ENCODE results near the gene ACTL8. TPM values are rescaled to one million over a fixed set of nuclear protein-coding genes. Genes with fewer than 3 reads are reported as not detected.

Gene ACTL8
- total RNA-seq, 3 donors from 2014 or later: 0.35 to 1.0 TPM; not detected in 1

DNA sequence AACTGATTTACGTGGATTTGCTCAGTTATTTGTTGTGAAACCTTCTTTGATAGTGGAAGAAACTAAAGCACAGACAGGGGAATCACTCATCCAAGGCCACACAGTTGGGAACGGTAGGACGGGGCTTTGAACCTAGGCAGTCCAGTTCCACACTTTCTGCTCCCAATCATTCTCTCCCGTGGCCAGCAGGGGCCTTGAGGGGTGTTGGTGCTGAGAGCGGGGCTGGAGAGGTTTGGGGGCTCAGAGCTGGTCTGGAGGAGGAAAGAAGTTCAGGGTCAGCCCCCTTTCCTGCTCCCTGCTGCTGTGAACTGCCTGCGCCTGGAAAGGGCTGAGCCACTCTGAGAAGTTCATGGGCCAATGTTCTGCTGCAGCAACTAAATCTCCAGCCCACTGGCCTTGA, 31.4 kb upstream of the ACTL8 start:
- Histone ChIP-seq H3K4me1 (ENCODE audit: low read depth) (no peaks in the 10 kb centered on the region), H3K9me3 (no peaks in the 10 kb centered on the region), H3K36me3 (ENCODE audit: low read depth) (no peaks in the 10 kb centered on the region), H3K4me3 (no peak overlapping the region)
- DNase-seq (no peak), ATAC-seq (no peak)
- intact Hi-C loops (cut with DNase I, micrococcal nuclease): no loop called here
- TF ChIP-seq, protein P1, sequence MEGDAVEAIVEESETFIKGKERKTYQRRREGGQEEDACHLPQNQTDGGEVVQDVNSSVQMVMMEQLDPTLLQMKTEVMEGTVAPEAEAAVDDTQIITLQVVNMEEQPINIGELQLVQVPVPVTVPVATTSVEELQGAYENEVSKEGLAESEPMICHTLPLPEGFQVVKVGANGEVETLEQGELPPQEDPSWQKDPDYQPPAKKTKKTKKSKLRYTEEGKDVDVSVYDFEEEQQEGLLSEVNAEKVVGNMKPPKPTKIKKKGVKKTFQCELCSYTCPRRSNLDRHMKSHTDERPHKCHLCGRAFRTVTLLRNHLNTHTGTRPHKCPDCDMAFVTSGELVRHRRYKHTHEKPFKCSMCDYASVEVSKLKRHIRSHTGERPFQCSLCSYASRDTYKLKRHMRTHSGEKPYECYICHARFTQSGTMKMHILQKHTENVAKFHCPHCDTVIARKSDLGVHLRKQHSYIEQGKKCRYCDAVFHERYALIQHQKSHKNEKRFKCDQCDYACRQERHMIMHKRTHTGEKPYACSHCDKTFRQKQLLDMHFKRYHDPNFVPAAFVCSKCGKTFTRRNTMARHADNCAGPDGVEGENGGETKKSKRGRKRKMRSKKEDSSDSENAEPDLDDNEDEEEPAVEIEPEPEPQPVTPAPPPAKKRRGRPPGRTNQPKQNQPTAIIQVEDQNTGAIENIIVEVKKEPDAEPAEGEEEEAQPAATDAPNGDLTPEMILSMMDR (IDR thresholded peaks at IDR 0.05): no peak

DNA sequence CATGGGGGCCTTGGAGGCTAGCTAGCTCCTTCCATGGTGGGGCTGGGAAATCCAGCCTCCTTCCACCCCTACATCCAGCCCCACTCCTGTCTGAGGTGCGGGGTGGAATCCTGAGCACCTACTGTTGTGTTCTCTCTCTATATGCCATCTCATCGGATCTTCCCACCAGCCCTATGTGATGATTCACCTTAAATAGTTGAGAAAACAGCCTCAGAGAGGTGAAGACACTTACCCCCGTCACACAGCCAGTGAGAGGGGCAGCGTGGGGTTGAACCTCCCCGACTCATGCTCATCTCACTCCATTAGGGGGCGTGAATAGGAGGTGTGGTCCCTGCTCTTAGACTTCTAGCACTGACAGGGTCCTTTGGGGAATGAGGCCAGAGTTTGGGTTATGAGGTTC, 31.0 kb upstream of the ACTL8 start:
- no peak for ATAC-seq
- intact Hi-C loops (cut with DNase I, micrococcal nuclease): no loop called here
- DNase-seq: no peak

DNA sequence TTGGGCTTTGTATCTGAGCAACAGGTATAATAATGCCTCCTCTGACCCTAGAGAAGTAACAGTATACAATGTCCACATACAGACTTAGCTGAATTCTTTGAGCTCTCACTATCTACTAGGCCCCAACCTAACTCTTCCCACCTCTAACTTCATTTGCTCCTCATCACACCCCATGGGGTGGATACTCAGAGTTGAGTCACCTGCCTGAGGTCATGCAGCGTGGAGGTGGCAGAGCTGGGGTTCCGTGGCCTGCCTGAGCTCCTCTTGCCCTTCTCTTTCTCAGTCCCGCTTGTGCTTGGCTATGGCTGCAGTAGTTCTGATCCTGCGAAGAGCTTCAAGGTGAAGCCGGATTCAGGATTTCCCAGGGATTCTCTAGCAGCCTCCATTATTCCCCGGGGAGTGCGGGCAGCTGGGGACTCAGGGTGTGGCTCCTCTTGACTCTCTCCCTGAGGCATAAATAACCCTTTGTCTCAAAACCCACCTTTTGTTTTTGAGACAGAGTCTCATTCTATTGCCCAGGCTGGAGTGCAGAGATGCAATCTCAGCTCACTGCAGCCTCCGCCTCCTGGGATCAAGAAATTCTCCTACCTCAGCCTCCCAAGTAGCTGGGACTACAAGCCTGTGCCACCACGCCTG, 29.9 kb upstream of the ACTL8 start:
- intact Hi-C loops (cut with DNase I, micrococcal nuclease): no loop called here
- ATAC-seq (peak; percentile 12), DNase-seq (no peak)
- Histone ChIP-seq H3K9me3 (no peaks in the 10 kb centered on the region), H3K4me1 (ENCODE audit: low read depth) (no peaks in the 10 kb centered on the region), H3K36me3 (ENCODE audit: low read depth) (no peaks in the 10 kb centered on the region), H3K4me3 (no peak overlapping the region)
- TF ChIP-seq, protein P1 (IDR thresholded peaks at IDR 0.05): no peak

More for the DNA sequence above, 31.0 kb upstream of the ACTL8 start:
- TF ChIP-seq, protein P1 (IDR thresholded peaks at IDR 0.05): no peak
- no peaks in the 10 kb centered on the region for H3K9me3 ChIP-seq
- no peaks in the 10 kb centered on the region for H3K36me3 ChIP-seq (ENCODE audit: low read depth)
- no peak overlapping the region for H3K4me3 ChIP-seq
- H3K4me1 ChIP-seq (ENCODE audit: low read depth): no peaks in the 10 kb centered on the region

DNA sequence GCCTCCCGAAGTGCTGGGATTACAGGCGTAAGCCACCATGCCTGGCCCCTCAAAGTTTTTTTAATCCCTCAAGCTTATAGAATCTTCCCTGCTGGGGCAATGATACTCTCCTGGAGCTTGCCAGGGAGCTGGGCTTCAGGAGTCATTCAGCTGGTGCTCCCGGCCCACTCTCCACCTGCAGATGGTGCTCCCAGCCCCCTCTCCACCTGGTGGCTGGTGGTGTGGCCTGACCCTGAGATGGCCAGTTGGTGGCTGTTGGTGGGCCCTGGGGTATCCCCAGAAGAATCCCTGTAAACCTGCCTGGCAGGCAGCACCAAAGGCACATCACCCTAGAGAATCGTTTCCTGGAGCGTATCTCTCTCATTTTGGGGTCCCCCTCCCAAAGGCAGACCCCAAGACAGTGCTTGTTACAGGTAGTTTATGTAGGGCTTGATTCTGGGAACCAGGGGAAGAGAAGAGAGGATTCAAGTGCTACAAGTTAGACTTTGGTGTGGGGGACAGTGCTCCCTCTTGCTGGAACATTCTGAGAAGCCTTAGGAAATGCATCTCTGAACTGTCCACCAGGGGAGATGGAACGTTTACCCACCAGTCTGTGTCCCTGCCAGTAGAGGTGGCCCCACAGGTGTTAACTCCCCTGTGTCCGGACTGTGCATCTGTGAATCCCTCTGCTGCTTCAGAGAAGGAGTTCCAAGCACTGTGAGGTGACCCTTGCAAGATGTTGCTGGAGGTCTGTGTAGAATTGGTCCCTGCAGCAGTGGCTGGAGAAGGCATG, 29.1 kb upstream of the ACTL8 start:
- intact Hi-C loops (cut with DNase I, micrococcal nuclease): no loop called here
- ATAC-seq: no peak

DNA sequence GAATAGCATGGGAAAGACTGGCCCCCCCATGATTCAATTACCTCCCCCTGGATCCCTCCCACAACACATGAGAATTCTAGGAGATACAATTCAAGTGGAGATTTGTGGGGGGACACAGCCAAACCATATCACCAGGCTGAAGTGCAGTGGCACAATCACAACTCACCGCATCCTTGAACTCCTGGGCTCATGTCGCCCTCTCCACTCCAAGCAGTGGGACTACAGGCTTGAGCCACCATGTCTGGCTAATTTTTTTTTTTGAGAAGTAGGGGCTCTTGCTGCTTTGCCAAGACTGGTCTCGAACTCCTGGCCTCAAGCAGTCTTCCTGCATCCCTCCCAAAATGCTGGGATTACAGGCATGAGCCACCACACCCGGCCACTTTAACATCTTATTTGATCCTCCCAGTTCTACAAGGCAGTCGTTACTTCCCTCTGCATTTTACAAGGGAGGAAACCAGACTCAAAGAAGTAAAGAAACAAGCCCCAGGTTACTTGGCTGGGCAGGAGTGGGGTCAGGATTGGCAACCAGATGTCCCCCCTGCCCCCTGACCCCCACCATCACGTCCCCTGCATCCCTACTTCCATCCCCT, 26.9 kb upstream of the ACTL8 start:
- Histone ChIP-seq H3K36me3 (ENCODE audit: low read depth) (no peaks in the 10 kb centered on the region), H3K4me1 (ENCODE audit: low read depth) (no peaks in the 10 kb centered on the region), H3K9me3 (no peaks in the 10 kb centered on the region), H3K4me3 (no peak overlapping the region)
- DNase-seq (no peak), ATAC-seq (no peak)
- intact Hi-C loops (cut with DNase I, micrococcal nuclease): no loop called here
- TF ChIP-seq, protein P1 (IDR thresholded peaks at IDR 0.05): no peak

More for the DNA sequence above, 29.1 kb upstream of the ACTL8 start:
- Histone ChIP-seq H3K4me1 (ENCODE audit: low read depth) (no peaks in the 10 kb centered on the region), H3K4me3 (no peak overlapping the region), H3K36me3 (ENCODE audit: low read depth) (no peaks in the 10 kb centered on the region), H3K9me3 (no peaks in the 10 kb centered on the region)
- TF ChIP-seq, protein P1 (IDR thresholded peaks at IDR 0.05): no peak
- no peak for DNase-seq

All from mucosa of descending colon (tissue), 3 donors.